HepG2 (cell line): ENCODE data around the gene IL26.

Source experiments
- ATF2 ChIP-seq: sonication (generic); formaldehyde crosslinking; IDR thresholded peaks from 2 replicates; pipeline ENCODE4 v1.4.0; 2020; ENCODE audit warnings: missing genetic modification reagents
- CTCF ChIP-seq: sonication (generic); formaldehyde crosslinking; IDR thresholded peaks from 2 replicates; pipeline ENCODE4 v1.5.0; 2020; ENCODE audit warnings: mild to moderate bottlenecking, missing genetic modification reagents, moderate library complexity
- ELF4 ChIP-seq: sonication (generic); formaldehyde crosslinking; IDR thresholded peaks from 2 replicates; pipeline ENCODE4 v1.5.0; 2020; ENCODE audit warnings: missing genetic modification reagents, mild to moderate bottlenecking, moderate library complexity, borderline replicate concordance
- PATZ1 ChIP-seq: sonication (generic); formaldehyde crosslinking; IDR thresholded peaks from 2 replicates; pipeline ENCODE4 v1.4.0; 2020; ENCODE audit warnings: missing genetic modification reagents
- POLR2A ChIP-seq, 2 experiments: IDR thresholded peaks; 2 replicates each; pipeline ENCODE4 v1.6.1; 2011; ENCODE audit warnings: low read depth in 2 of 2, low read length in 2 of 2, mild to moderate bottlenecking in 1 of 2, moderate library complexity in 1 of 2; ENCODE audit not compliant: insufficient read depth in 1 of 2
- RXRB ChIP-seq: IDR thresholded peaks from 2 replicates; pipeline ENCODE4 v1.6.1; 2016; ENCODE audit warnings: borderline replicate concordance, missing genetic modification reagents, missing compliant biosample characterization
- SETDB1 ChIP-seq: sonication (generic); formaldehyde crosslinking; IDR thresholded peaks from 2 replicates; pipeline ENCODE4 v1.5.1; 2020; ENCODE audit warnings: missing genetic modification reagents, mild to moderate bottlenecking, borderline replicate concordance
- SMAD1 ChIP-seq: sonication (generic); formaldehyde crosslinking; IDR thresholded peaks from 2 replicates; pipeline ENCODE4 v1.4.0; 2020; ENCODE audit warnings: missing genetic modification reagents, low read depth, mild to moderate bottlenecking, borderline replicate concordance
- SRF ChIP-seq: IDR thresholded peaks from 2 replicates; pipeline ENCODE4 v1.6.1; 2011; ENCODE audit warnings: mild to moderate bottlenecking, low read depth, low read length, moderate library complexity
- ZHX1 ChIP-seq: sonication (generic); formaldehyde crosslinking; IDR thresholded peaks from 2 replicates; pipeline ENCODE4 v1.8.1; 2022; ENCODE audit warnings: low read depth, mild to moderate bottlenecking, missing genetic modification reagents
- ZNF138 ChIP-seq: sonication (generic); formaldehyde crosslinking; IDR thresholded peaks from 2 replicates; pipeline ENCODE4 v1.5.0; 2020; ENCODE audit warnings: mild to moderate bottlenecking, low read depth, missing genetic modification reagents
- ZNF326 ChIP-seq: sonication (generic); formaldehyde crosslinking; IDR thresholded peaks from 2 replicates; pipeline ENCODE4 v1.4.0; 2020; ENCODE audit warnings: missing genetic modification reagents, borderline replicate concordance
- ZNF572 ChIP-seq: sonication (generic); formaldehyde crosslinking; IDR thresholded peaks from 2 replicates; pipeline ENCODE4 v1.5.1; 2020; ENCODE audit warnings: mild to moderate bottlenecking, missing genetic modification reagents
- ZNF614 ChIP-seq: IDR thresholded peaks from 2 replicates; pipeline ENCODE4 v1.6.1; 2018; ENCODE audit warnings: missing biosample characterization, missing genetic modification reagents, inconsistent platforms, borderline replicate concordance

- TF ChIP-seq ATF2 (CRISPR knock-in tag) (no peak), SETDB1 (CRISPR knock-in tag) (no peak), CTCF (CRISPR knock-in tag) (no peak), PATZ1 (CRISPR knock-in tag) (no peak), SMAD1 (CRISPR knock-in tag) (no peak), ZNF572 (CRISPR knock-in tag) (no peak), ZHX1 (CRISPR knock-in tag) (no peak), ZNF138 (no peak), ZNF614 (no peak), RXRB (CRISPR knock-in tag) (no peak), ZNF326 (no peak), POLR2A (IDR thresholded peaks at IDR 0.05; ENCODE audit: insufficient read depth in 1 of 2, low read depth in 2 of 2, low read length in 2 of 2) (no peak), ELF4 (CRISPR knock-in tag) (no peak), SRF (no peak)
These were observed 22.1 kb downstream of the IL26 start for GRCh38 chr12:68203460-68203875.
